PC-9 (cell line): ENCODE data around the gene SMIM36. TPM values are rescaled to one million over a fixed set of nuclear protein-coding genes. Genes with fewer than 3 reads are reported as not detected.

ENCODE experiments used
- BruUV-seq: library from RNA; stranded (reverse); fragments of 400-500 nt; replicated peaks from 2 replicates; lab custom pipeline; 2021; lab: Mats Ljungman, UMichigan
- CTCF ChIA-PET: fragments of 300-600 bp; sonication (Branson Sonifier 250); formaldehyde crosslinking; loops from one replicate; lab custom pipeline; 2022; ENCODE audit warnings: antibody characterized with exemption; lab: Charles Lee
- POLR2A ChIA-PET: fragments of 300-600 bp; sonication (Branson Sonifier 250); formaldehyde crosslinking; loops from one replicate; lab custom pipeline; 2022; ENCODE audit warnings: antibody characterized with exemption; ENCODE audit not compliant: unreplicated experiment; lab: Charles Lee
- DNase-seq, 2 experiments: peaks; one replicate each; pipeline versions ENCODE4 v3.0.0 to v3.0.0-alpha.2; 2015 to 2022; ENCODE audit warnings: mixed read lengths in 1 of 2
- H2AFZ ChIP-seq: fragments of 200-600 bp; sonication (generic); 2 replicates; pipeline ENCODE4 v1.8.1; 2017; ENCODE audit warnings: antibody characterized with exemption
- H3F3A ChIP-seq: fragments of 200-600 bp; sonication (generic); 2 replicates; pipeline ENCODE4 v1.8.1; 2017; ENCODE audit warnings: antibody characterized with exemption, mild to moderate bottlenecking, low read depth; ENCODE audit not compliant: insufficient read depth
- H3K27ac ChIP-seq: fragments of 200-600 bp; sonication (generic); 2 replicates; pipeline ENCODE4 v1.6.1; 2016; ENCODE audit warnings: mixed run types
- H3K27me3 ChIP-seq: fragments of 200-600 bp; sonication (generic); 2 replicates; pipeline ENCODE4 v1.6.1; 2016; ENCODE audit warnings: low read depth, mixed run types; ENCODE audit not compliant: insufficient read depth
- H3K36me3 ChIP-seq: fragments of 200-600 bp; sonication (generic); 2 replicates; pipeline ENCODE4 v1.6.1; 2016; ENCODE audit warnings: low read depth, mixed run types
- H3K4me1 ChIP-seq: fragments of 200-600 bp; sonication (generic); replicated peaks from 2 replicates; pipeline ENCODE4 v1.6.1; 2016; ENCODE audit warnings: mixed run types; ENCODE audit not compliant: insufficient read depth
- H3K4me2 ChIP-seq: fragments of 200-600 bp; sonication (generic); 2 replicates; pipeline ENCODE4 v1.6.1; 2017; ENCODE audit warnings: mixed run types
- H3K4me3 ChIP-seq: fragments of 200-600 bp; sonication (generic); 2 replicates; pipeline ENCODE4 v1.6.1; 2016; ENCODE audit warnings: mixed run types
- H3K79me2 ChIP-seq: fragments of 200-600 bp; sonication (generic); 2 replicates; pipeline ENCODE4 v1.6.1; 2017; ENCODE audit warnings: low read depth, mixed run types
- H3K9me2 ChIP-seq: fragments of 200-600 bp; sonication (generic); 2 replicates; pipeline ENCODE4 v1.8.1; 2017; ENCODE audit warnings: mild to moderate bottlenecking; ENCODE audit not compliant: insufficient read depth
- H3K9me3 ChIP-seq: fragments of 200-600 bp; sonication (generic); 2 replicates; pipeline ENCODE4 v1.8.1; 2016; ENCODE audit warnings: low read depth; ENCODE audit not compliant: insufficient read depth
- H4K20me1 ChIP-seq: fragments of 200-600 bp; sonication (generic); 2 replicates; pipeline ENCODE4 v1.8.1; 2017; ENCODE audit not compliant: insufficient read depth
- EZH2 ChIP-seq: fragments of 200-600 bp; sonication (generic); IDR thresholded peaks from 2 replicates; pipeline ENCODE4 v1.8.0; 2017; ENCODE audit warnings: antibody characterized with exemption, low read depth
- intact Hi-C: fragments of 100-400 bp; cut with micrococcal nuclease; formaldehyde crosslinking; loops from one replicate; pipeline ENCODE4 v1.10.0; 2022; ENCODE audit not compliant: unreplicated experiment
- total RNA-seq: library from RNA; stranded (reverse); gene quantifications from 2 replicates; pipeline ENCODE4 v1.2.3, GENCODE V29; 2021
- TF ChIP-seq, protein P1 (sequence below): fragments of 200-600 bp; sonication (generic); conservative IDR thresholded peaks from 2 replicates; pipeline ENCODE4 v1.6.1; 2017; ENCODE audit warnings: mixed run types, antibody characterized with exemption, mild to moderate bottlenecking, moderate library complexity

The SMIM36 gene
- total RNA-seq, 1 experiment from 2014 or later = not detected

DNA sequence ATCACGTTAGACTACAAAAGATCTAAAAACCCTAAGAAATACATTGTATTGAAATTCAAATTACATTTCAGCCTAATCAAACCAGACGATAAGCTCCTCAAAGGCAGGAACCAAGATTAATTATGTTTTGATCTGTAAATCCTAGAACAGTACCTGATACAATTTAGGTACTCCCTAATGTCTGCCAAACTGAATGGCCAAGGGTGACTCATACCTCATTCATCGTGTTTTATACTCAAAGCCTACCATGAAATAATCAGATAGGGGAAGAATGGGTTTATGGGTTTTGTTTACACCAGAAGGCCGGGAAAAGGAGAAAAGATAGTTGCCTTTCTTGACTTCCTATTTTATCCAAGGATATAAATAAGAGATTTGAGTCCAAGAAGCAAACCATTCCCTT is 108.9 kb downstream of the SMIM36 start:
- Histone ChIP-seq H2AFZ (no peak overlapping the region), H3K36me3 (peaks cover 12% of the 10 kb centered on the region; the same call in 1 of the 2 replicates), H3K9me2 (no peaks in the 10 kb centered on the region), H3K4me2 (no peak overlapping the region), H4K20me1 (no peaks in the 10 kb centered on the region), H3K27ac (no peak overlapping the region), H3K9me3 (no peaks in the 10 kb centered on the region), H3F3A (no peaks in the 10 kb centered on the region), H3K4me1 (no peaks in the 10 kb centered on the region), H3K79me2 (no peaks in the 10 kb centered on the region), H3K27me3 (no peaks in the 10 kb centered on the region), H3K4me3 (no peak overlapping the region)
- DNase-seq = no peak
- ChIA-PET POLR2A (no interaction called here), CTCF (no interaction called here)
- no TSS peak for BruUV-seq
- TF ChIP-seq, protein P1, sequence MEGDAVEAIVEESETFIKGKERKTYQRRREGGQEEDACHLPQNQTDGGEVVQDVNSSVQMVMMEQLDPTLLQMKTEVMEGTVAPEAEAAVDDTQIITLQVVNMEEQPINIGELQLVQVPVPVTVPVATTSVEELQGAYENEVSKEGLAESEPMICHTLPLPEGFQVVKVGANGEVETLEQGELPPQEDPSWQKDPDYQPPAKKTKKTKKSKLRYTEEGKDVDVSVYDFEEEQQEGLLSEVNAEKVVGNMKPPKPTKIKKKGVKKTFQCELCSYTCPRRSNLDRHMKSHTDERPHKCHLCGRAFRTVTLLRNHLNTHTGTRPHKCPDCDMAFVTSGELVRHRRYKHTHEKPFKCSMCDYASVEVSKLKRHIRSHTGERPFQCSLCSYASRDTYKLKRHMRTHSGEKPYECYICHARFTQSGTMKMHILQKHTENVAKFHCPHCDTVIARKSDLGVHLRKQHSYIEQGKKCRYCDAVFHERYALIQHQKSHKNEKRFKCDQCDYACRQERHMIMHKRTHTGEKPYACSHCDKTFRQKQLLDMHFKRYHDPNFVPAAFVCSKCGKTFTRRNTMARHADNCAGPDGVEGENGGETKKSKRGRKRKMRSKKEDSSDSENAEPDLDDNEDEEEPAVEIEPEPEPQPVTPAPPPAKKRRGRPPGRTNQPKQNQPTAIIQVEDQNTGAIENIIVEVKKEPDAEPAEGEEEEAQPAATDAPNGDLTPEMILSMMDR = no peak
- no peak for TF ChIP-seq EZH2
- intact Hi-C loops = no loop called here

Other genes starting within 250 kb of the SMIM36 start
- not detected in 2 replicates for gene HLF, start 246.5 kb downstream of the SMIM36 start, total RNA-seq
- gene MMD, start 89.6 kb downstream of the SMIM36 start, total RNA-seq = 7.2 and 9.9 TPM in 2 replicates
- not detected in 2 replicates for gene TMEM100, start 211.4 kb upstream of the SMIM36 start, total RNA-seq
- gene PCTP, start 239.6 kb upstream of the SMIM36 start, total RNA-seq = 16.0 and 17.3 TPM in 2 replicates